GM12801 (cell line): Measurements from ENCODE around the gene ANXA1.

Source experiments
- CTCF ChIP-seq: IDR thresholded peaks from one replicate; pipeline ENCODE4 v1.5.1; 2011; ENCODE audit warnings: control low read depth; ENCODE audit not compliant: insufficient read length; ENCODE audit errors: extremely low read depth

Gene ANXA1

GRCh38 chr9:73151653-73152542 is at the start of gene ANXA1:
ANXA1 (plus strand) TSS chr9:73151865; CDS start chr9:73158536, 6,671 bp downstream.
- TF ChIP-seq CTCF, result no peak

GRCh38 chr9:73104342-73104741 is 47.3 kb upstream of the ANXA1 start:
- no peak for TF ChIP-seq CTCF

GRCh38 chr9:73104921-73105320 is 46.7 kb upstream of the ANXA1 start:
- TF ChIP-seq CTCF, result no peak

GRCh38 chr9:73114058-73114457 is 37.6 kb upstream of the ANXA1 start:
- no peak for TF ChIP-seq CTCF

GRCh38 chr9:73114958-73115357 is 36.7 kb upstream of the ANXA1 start:
- TF ChIP-seq CTCF, result no peak

- TF ChIP-seq CTCF, result no peak
These were observed 35.6 kb upstream of the ANXA1 start for GRCh38 chr9:73116031-73116430.

GRCh38 chr9:73116880-73117279 is 34.8 kb upstream of the ANXA1 start:
- TF ChIP-seq CTCF, result no peak
